ENCODE measurements around the gene RAB34. TPM values are rescaled to one million over a fixed set of nuclear protein-coding genes. Genes with fewer than 3 reads are reported as not detected.
A peak's percentile ranks its signal among the peaks of the same experiment; 100 is the strongest.

The RAB34 gene
- total and polyA plus RNA-seq, 11 donors: 11.5 to 31.7 (median 17.7) TPM

- intact Hi-C loops (cut with DNase I): loop anchor here in 3 of 10 donors (5.0 to 10.0 kb wide), 3 partner anchors 49 to 67 kb away; partner anchors contain the start of genes SDF2 (in 2 of the 3), SUPT6H (in 2 of the 3) and BLTP2 (in 1 of the 3)
- H3K4me1 ChIP-seq: peaks cover 0 to 60% (median 30%) of the 10 kb centered on the region in 12 donors
- DNase-seq (peak in 2 of 5 donors; percentile 32 to 54), ATAC-seq (no peak)
- TF ChIP-seq CTCF (IDR thresholded peaks at IDR 0.05) (no peak), POLR2A (IDR thresholded peaks at IDR 0.05) (no peak)
- WGBS, 4 donors: 92 to 100% (median 95%) methylated on average over 3 of the region's 3 CpGs
- no peaks in the 10 kb centered on the region for H3K9me3 ChIP-seq
- no peak overlapping the region for H3K27ac ChIP-seq
- H3K36me3 ChIP-seq: peaks cover 0 to 20% (median 11%) of the 10 kb centered on the region in 9 donors
- H3K4me3 ChIP-seq: no peak overlapping the region
- peaks cover 0 to 18% (median 0%) of the 10 kb centered on the region in 9 donors for H3K27me3 ChIP-seq
Measured at GRCh38 chr17:28714281-28714680, 3.4 kb downstream of the RAB34 start.

GRCh38 chr17:28712705-28713415 lies 4.8 kb downstream of the RAB34 start:
- intact Hi-C loops (cut with DNase I): loop anchor here in 3 of 10 donors (5.0 to 10.0 kb wide), 3 partner anchors 48 to 66 kb away; partner anchors contain the start of genes SDF2 (in 2 of the 3), SUPT6H (in 2 of the 3) and BLTP2 (in 1 of the 3)
- DNase-seq: peak in 2 of 5 donors; percentile 10 to 16
- peaks cover 0 to 20% (median 11%) of the 10 kb centered on the region in 9 donors for H3K36me3 ChIP-seq
- H3K27ac ChIP-seq: peak overlapping the region in 8 of 12 donors; percentile 77 to 95 (median 93)
- no peak for TF ChIP-seq CTCF (IDR thresholded peaks at IDR 0.05)
- TF ChIP-seq POLR2A (IDR thresholded peaks at IDR 0.05): no peak
- no peaks in the 10 kb centered on the region for H3K9me3 ChIP-seq
- H3K27me3 ChIP-seq: peaks cover 0 to 15% (median 0%) of the 10 kb centered on the region in 9 donors
- ATAC-seq: no peak
- 73 to 85% (median 81%) methylated on average over 7 of the region's 7 CpGs for WGBS, 4 donors
- H3K4me3 ChIP-seq: no peak overlapping the region
- peaks cover 0 to 46% (median 21%) of the 10 kb centered on the region in 12 donors for H3K4me1 ChIP-seq

GRCh38 chr17:28712032-28712704 lies 5.5 kb downstream of the RAB34 start:
- H3K9me3 ChIP-seq: no peaks in the 10 kb centered on the region
- peak overlapping the region; percentile 22 to 93 (median 72) for H3K4me3 ChIP-seq
- DNase-seq (peak; percentile 59 to 83 (median 71)), ATAC-seq (peak in 3 of 4 donors; percentile 3 to 46 (median 14))
- intact Hi-C loops (cut with DNase I): loop anchor here in 3 of 10 donors (5.0 to 10.0 kb wide), 3 partner anchors 47 to 65 kb away; partner anchors contain the start of genes SDF2 (in 2 of the 3), SUPT6H (in 2 of the 3) and BLTP2 (in 1 of the 3)
- H3K4me1 ChIP-seq: peaks cover 0 to 39% (median 21%) of the 10 kb centered on the region in 12 donors
- WGBS, 4 donors: 30 to 57% (median 35%) methylated on average over 33 to 34 of the region's 34 CpGs
- no peak for TF ChIP-seq POLR2A (IDR thresholded peaks at IDR 0.05)
- peak in 1 of 12 donors; percentile 17 for TF ChIP-seq CTCF (IDR thresholded peaks at IDR 0.05)
- peaks cover 0 to 20% (median 11%) of the 10 kb centered on the region in 9 donors for H3K36me3 ChIP-seq
- H3K27me3 ChIP-seq: peaks cover 0 to 8% (median 0%) of the 10 kb centered on the region in 9 donors
- peak overlapping the region in 11 of 12 donors; percentile 77 to 97 (median 94) for H3K27ac ChIP-seq

Data from heart left ventricle (tissue), 16 donors.